ENCODE results near the gene IDH2. TPM values are rescaled to one million over a fixed set of nuclear protein-coding genes. Genes with fewer than 3 reads are reported as not detected.

The IDH2 gene
- total RNA-seq, 5 donors from 2014 or later (not counting 1 experiment from before 2014, with no cell fraction given), result 45.8 to 56.1 (median 49.2) TPM

DNA sequence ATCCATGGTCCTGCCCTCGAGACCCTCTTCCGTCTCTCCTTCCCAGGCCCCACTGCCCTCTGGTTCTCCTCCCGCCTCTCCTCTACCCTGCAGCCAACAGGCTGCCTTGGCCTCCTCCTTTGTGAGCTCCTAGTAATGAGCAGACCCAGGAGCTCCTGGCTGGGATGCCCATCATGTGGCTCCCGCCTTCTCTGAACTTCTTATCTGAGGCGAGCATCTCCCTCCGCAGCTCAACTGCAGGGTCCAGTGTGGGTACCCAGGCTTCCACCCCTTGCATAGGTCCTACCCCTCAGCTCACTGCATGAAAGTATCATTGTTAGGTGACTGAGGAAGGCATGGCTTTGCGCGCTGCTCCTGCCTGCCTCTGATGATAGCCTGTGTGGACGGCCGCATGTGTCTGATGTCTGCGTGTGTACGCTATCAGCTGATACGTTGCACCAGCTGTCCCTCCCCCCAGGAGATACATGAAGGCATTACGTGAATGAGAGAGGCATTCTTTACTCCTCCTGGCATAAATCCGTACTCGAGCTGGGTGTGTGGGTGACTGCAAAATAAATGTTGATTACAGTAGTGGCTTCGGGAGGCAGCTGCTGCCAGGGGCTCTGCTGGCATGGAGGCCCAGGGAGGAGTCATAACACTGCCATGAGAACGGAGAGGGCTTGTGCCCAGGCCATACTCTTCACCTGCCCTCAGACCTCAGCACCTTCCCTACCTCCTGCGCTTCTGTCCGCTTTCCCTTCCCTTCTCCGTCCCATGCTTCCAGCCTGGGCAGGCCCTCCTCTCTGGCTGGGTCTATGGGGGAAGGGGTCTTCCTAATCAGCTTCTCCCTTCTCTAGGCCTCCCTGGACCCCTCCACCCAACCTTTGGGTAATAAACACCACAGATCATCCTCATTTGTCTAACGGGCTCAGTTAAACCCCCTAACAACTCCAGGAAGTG is 52.3 kb downstream of the IDH2 start:
- no peaks in the 10 kb centered on the region for H3K36me3 Mint-ChIP-seq
- Histone ChIP-seq H3K27ac (ENCODE audit: low read length) (no peak overlapping the region), H3K36me3 (ENCODE audit: control insufficient read depth in 2 of 2, extremely low read depth in 1 of 2, insufficient read depth in 1 of 2, low read length in 1 of 2) (no peaks in the 10 kb centered on the region), H3K4me3 (ENCODE audit: control insufficient read depth in 1 of 2, extremely low read depth in 1 of 2, low read length in 1 of 2) (no peak overlapping the region), H3K4me1 (ENCODE audit: control insufficient read depth in 1 of 2, extremely low read depth in 1 of 2, insufficient read depth in 2 of 2, low read length in 2 of 2) (peaks cover 6 to 8% of the 10 kb centered on the region in 2 experiments), H3K27me3 (replicated peaks in 1 of 2; ENCODE audit: control insufficient read depth in 2 of 2, extremely low read depth in 1 of 2, insufficient read depth in 2 of 2, low read length in 1 of 2) (no peaks in the 10 kb centered on the region), H3K9me3 (no peaks in the 10 kb centered on the region)
- peak overlapping the region in 1 of 2 donors; percentile 28 for H3K27ac Mint-ChIP-seq
- ChIA-PET CTCF (no interaction called here), POLR2A (interaction anchor here in 1 of 2 donors (0.5 kb wide), 1 partner anchor 56 kb away, joined by 12 read pairs; no protein-coding TSS in a partner anchor)
- no peak overlapping the region for H3K4me3 Mint-ChIP-seq
- DNase-seq (no peak), ATAC-seq (replicated peaks in 1 of 4) (no peak)
- H3K27me3 Mint-ChIP-seq, result no peaks in the 10 kb centered on the region
- H3K4me1 Mint-ChIP-seq, result peaks cover 19 to 38% (median 20%) of the 10 kb centered on the region in 3 donors
- WGBS (ENCODE audit: insufficient coverage), result 98% methylated on average over 9 of the region's 22 CpGs
- no peaks in the 10 kb centered on the region for H3K9me3 Mint-ChIP-seq

DNA sequence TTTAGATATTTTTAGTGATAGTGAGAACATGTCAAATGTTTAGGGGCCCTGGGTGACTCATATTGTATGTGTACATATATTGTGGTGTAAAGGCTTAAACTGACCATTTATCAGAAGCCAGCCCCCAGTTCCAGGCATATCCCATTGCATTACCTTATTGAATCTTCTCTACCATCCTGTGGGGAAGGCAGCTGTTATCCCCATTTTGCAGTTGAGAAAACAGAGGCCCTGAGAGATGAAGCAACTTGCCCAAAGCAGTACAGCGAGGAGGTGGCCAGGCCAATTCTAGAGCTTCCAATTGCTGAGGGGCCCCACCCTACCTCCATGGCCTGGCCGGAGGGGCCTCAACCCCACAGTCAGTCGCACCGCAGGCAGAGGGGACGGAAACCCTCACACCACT is 53.2 kb downstream of the IDH2 start:
- H3K36me3 ChIP-seq (ENCODE audit: control insufficient read depth in 2 of 2, extremely low read depth in 1 of 2, insufficient read depth in 1 of 2, low read length in 1 of 2), result no peaks in the 10 kb centered on the region
- H3K27ac ChIP-seq (ENCODE audit: low read length), result no peak overlapping the region
- Mint-ChIP-seq H3K27ac (no peak overlapping the region), H3K27me3 (no peaks in the 10 kb centered on the region), H3K4me3 (no peak overlapping the region), H3K36me3 (no peaks in the 10 kb centered on the region), H3K9me3 (no peaks in the 10 kb centered on the region), H3K4me1 (peaks cover 13 to 35% (median 14%) of the 10 kb centered on the region in 3 donors)
- POLR2A ChIA-PET, result no interaction called here
- H3K9me3 ChIP-seq, result no peaks in the 10 kb centered on the region
- ATAC-seq (replicated peaks in 1 of 4) (no peak), DNase-seq (no peak)
- no peaks in the 10 kb centered on the region for H3K27me3 ChIP-seq (replicated peaks in 1 of 2; ENCODE audit: control insufficient read depth in 2 of 2, extremely low read depth in 1 of 2, insufficient read depth in 2 of 2, low read length in 1 of 2)
- 97% methylated on average over 5 of the region's 5 CpGs for WGBS (ENCODE audit: insufficient coverage)
- peaks cover 0 to 8% of the 10 kb centered on the region in 2 experiments for H3K4me1 ChIP-seq (ENCODE audit: control insufficient read depth in 1 of 2, extremely low read depth in 1 of 2, insufficient read depth in 2 of 2, low read length in 2 of 2)
- CTCF ChIA-PET, result interaction anchor here in 1 of 2 donors (0.7 kb wide), 1 partner anchor 34 kb away, joined by 4 read pairs; no protein-coding TSS in a partner anchor
- H3K4me3 ChIP-seq (ENCODE audit: control insufficient read depth in 1 of 2, extremely low read depth in 1 of 2, low read length in 1 of 2), result no peak overlapping the region

DNA sequence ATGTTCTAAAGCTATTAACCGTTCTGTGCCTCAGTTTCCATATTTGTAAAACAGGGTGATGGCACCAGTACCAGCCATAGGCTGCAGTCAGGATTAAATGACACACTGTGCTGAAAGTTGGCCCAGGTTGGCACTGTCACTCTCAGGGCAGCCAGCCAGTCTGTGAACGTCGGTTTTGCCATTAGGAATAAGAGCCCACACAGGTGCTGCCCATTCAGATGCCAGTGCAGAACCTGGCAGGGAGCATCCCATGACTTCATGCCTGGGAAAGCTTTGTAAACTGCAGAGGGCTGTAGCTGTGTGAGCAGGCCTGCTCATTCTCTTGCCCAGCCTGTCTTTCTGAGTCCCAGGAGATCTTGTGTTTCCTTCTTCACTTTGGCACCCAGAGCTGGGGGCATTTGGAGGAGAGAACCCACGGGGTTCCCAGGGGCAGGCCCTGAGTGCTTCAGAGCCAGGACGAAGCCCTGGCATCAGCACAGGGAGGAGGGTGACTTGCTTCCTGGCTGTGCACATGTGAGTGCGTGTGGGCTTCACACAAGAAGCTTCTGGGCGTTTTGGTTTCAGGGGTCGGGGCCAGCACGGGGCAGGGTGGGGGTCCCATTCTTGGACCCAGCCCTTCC is 54.2 kb downstream of the IDH2 start:
- Histone ChIP-seq H3K4me1 (ENCODE audit: control insufficient read depth in 1 of 2, extremely low read depth in 1 of 2, insufficient read depth in 2 of 2, low read length in 2 of 2) (peaks cover 0 to 8% of the 10 kb centered on the region in 2 experiments), H3K9me3 (no peaks in the 10 kb centered on the region), H3K27ac (ENCODE audit: low read length) (no peak overlapping the region), H3K36me3 (ENCODE audit: control insufficient read depth in 2 of 2, extremely low read depth in 1 of 2, insufficient read depth in 1 of 2, low read length in 1 of 2) (no peaks in the 10 kb centered on the region), H3K4me3 (ENCODE audit: control insufficient read depth in 1 of 2, extremely low read depth in 1 of 2, low read length in 1 of 2) (no peak overlapping the region), H3K27me3 (replicated peaks in 1 of 2; ENCODE audit: control insufficient read depth in 2 of 2, extremely low read depth in 1 of 2, insufficient read depth in 2 of 2, low read length in 1 of 2) (no peaks in the 10 kb centered on the region)
- ATAC-seq (replicated peaks in 1 of 4) (no peak), DNase-seq (no peak)
- CTCF ChIA-PET, result no interaction called here
- Mint-ChIP-seq H3K9me3 (no peaks in the 10 kb centered on the region), H3K4me3 (no peak overlapping the region), H3K36me3 (no peaks in the 10 kb centered on the region), H3K4me1 (peaks cover 9 to 33% (median 12%) of the 10 kb centered on the region in 3 donors), H3K27me3 (no peaks in the 10 kb centered on the region), H3K27ac (no peak overlapping the region)
- WGBS (ENCODE audit: insufficient coverage), result 95% methylated on average over 3 of the region's 9 CpGs
- POLR2A ChIA-PET, result interaction anchor here in 1 of 2 donors (0.6 kb wide), 1 partner anchor 59 kb away, joined by 3 read pairs; no protein-coding TSS in a partner anchor

DNA sequence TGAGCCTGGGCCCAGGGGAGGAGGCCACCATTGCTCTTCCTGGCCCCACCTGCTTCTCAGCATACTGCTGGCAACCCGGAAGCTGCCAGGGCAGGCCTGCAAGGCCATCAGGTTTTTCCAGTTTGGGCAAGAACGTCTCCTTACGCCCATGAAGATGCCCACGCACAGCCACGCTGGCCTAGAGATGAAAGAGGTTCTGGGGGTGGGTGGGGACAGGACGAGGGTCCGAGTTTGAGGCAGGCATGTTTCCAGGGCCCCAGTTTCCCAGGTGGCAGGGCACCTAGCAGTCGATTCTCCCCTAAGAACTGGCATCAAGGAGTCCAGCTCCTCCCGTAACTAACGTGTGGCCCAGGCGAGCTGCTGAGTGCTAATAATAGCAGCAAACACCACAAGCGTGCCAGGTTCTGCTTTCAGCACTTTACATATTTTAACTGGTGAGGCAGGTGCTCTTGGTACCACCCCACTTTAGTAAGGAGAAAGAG is 55.3 kb downstream of the IDH2 start:
- H3K36me3 ChIP-seq (ENCODE audit: control insufficient read depth in 2 of 2, extremely low read depth in 1 of 2, insufficient read depth in 1 of 2, low read length in 1 of 2), result no peaks in the 10 kb centered on the region
- H3K27me3 Mint-ChIP-seq, result no peaks in the 10 kb centered on the region
- peaks cover 3% of the 10 kb centered on the region for H3K36me3 Mint-ChIP-seq
- no peak overlapping the region for H3K27ac Mint-ChIP-seq
- no peak overlapping the region for H3K27ac ChIP-seq (ENCODE audit: low read length)
- DNase-seq, result no peak
- H3K4me1 ChIP-seq (ENCODE audit: control insufficient read depth in 1 of 2, extremely low read depth in 1 of 2, insufficient read depth in 2 of 2, low read length in 2 of 2), result peaks cover 0 to 8% of the 10 kb centered on the region in 2 experiments
- WGBS (ENCODE audit: insufficient coverage), result 90% methylated on average over 5 of the region's 12 CpGs
- no peak for ATAC-seq (replicated peaks in 1 of 4)
- POLR2A ChIA-PET, result no interaction called here
- H3K4me3 Mint-ChIP-seq, result no peak overlapping the region
- H3K4me1 Mint-ChIP-seq, result peaks cover 9 to 33% (median 10%) of the 10 kb centered on the region in 3 donors
- CTCF ChIA-PET, result no interaction called here
- no peak overlapping the region for H3K4me3 ChIP-seq (ENCODE audit: control insufficient read depth in 1 of 2, extremely low read depth in 1 of 2, low read length in 1 of 2)
- H3K9me3 ChIP-seq, result no peaks in the 10 kb centered on the region
- no peaks in the 10 kb centered on the region for H3K9me3 Mint-ChIP-seq
- no peaks in the 10 kb centered on the region for H3K27me3 ChIP-seq (replicated peaks in 1 of 2; ENCODE audit: control insufficient read depth in 2 of 2, extremely low read depth in 1 of 2, insufficient read depth in 2 of 2, low read length in 1 of 2)

DNA sequence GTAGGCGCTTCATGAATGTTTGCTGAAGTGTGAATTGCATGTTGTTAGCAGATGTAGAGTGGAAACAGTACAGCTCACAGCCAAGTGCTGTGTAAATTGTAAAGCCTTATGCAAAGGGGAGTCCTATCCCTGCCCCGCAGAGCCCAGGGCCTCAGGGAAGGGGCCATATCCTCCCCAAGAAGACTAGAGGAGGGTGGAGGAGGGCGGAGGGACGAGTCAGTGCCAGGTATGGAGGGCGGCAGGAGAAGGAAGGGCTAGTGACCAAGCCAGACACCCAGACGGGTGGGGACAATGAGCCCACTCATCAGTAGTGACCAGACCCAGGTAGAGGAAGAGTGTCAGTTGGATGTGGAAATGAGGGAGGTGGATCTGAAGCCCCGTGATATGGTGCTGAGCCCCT is 56.0 kb downstream of the IDH2 start:
- WGBS (ENCODE audit: insufficient coverage), result 89% methylated on average over 3 of the region's 7 CpGs
- Mint-ChIP-seq H3K27ac (no peak overlapping the region), H3K36me3 (peaks cover 3% of the 10 kb centered on the region), H3K4me3 (no peak overlapping the region), H3K9me3 (no peaks in the 10 kb centered on the region), H3K4me1 (peaks cover 9 to 33% (median 10%) of the 10 kb centered on the region in 3 donors), H3K27me3 (no peaks in the 10 kb centered on the region)
- ATAC-seq (replicated peaks in 1 of 4) (no peak), DNase-seq (no peak)
- Histone ChIP-seq H3K4me3 (ENCODE audit: control insufficient read depth in 1 of 2, extremely low read depth in 1 of 2, low read length in 1 of 2) (no peak overlapping the region), H3K9me3 (no peaks in the 10 kb centered on the region), H3K27ac (ENCODE audit: low read length) (no peak overlapping the region), H3K36me3 (ENCODE audit: control insufficient read depth in 2 of 2, extremely low read depth in 1 of 2, insufficient read depth in 1 of 2, low read length in 1 of 2) (no peaks in the 10 kb centered on the region), H3K4me1 (ENCODE audit: control insufficient read depth in 1 of 2, extremely low read depth in 1 of 2, insufficient read depth in 2 of 2, low read length in 2 of 2) (peaks cover 0 to 8% of the 10 kb centered on the region in 2 experiments), H3K27me3 (replicated peaks in 1 of 2; ENCODE audit: control insufficient read depth in 2 of 2, extremely low read depth in 1 of 2, insufficient read depth in 2 of 2, low read length in 1 of 2) (no peaks in the 10 kb centered on the region)
- CTCF ChIA-PET, result no interaction called here
- POLR2A ChIA-PET, result interaction anchor here in 1 of 2 donors (1.0 kb wide), 1 partner anchor 31 kb away, joined by 4 read pairs; no protein-coding TSS in a partner anchor

DNA sequence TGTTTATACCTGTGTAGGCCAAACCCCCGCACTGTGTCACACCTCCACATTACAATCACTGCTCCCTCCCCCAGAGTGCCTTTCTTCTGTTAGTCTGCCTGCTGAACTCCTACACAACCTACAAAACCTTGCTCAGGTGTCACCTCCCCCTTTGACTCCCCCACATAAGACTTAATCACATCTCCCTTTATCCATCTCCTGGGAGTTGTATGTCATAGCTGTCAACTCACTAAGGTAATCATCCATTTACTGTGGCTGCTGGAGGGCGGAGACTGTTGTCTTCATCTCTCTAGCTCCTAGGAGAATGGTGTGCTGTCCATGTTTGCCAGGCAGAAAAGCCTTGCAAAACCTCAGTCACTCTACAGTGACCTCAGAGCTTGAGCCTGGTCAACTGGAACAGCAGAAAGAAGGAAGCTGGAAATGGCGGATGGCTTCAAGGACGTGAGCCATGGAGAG is 57.3 kb downstream of the IDH2 start:
- no peak overlapping the region for H3K27ac Mint-ChIP-seq
- POLR2A ChIA-PET, result no interaction called here
- Histone ChIP-seq H3K36me3 (ENCODE audit: control insufficient read depth in 2 of 2, extremely low read depth in 1 of 2, insufficient read depth in 1 of 2, low read length in 1 of 2) (no peaks in the 10 kb centered on the region), H3K27me3 (replicated peaks in 1 of 2; ENCODE audit: control insufficient read depth in 2 of 2, extremely low read depth in 1 of 2, insufficient read depth in 2 of 2, low read length in 1 of 2) (no peaks in the 10 kb centered on the region), H3K9me3 (no peaks in the 10 kb centered on the region), H3K4me3 (ENCODE audit: control insufficient read depth in 1 of 2, extremely low read depth in 1 of 2, low read length in 1 of 2) (no peak overlapping the region), H3K27ac (ENCODE audit: low read length) (no peak overlapping the region), H3K4me1 (ENCODE audit: control insufficient read depth in 1 of 2, extremely low read depth in 1 of 2, insufficient read depth in 2 of 2, low read length in 2 of 2) (peaks cover 0 to 8% of the 10 kb centered on the region in 2 experiments)
- ATAC-seq (replicated peaks in 1 of 4) (no peak), DNase-seq (no peak)
- CTCF ChIA-PET, result interaction anchor here in 1 of 2 donors (0.6 to 0.7 kb wide), 2 partner anchors 9 to 300 kb away, joined by 3 to 4 read pairs; no protein-coding TSS in a partner anchor
- H3K27me3 Mint-ChIP-seq, result no peaks in the 10 kb centered on the region
- no peak overlapping the region for H3K4me3 Mint-ChIP-seq
- H3K9me3 Mint-ChIP-seq, result no peaks in the 10 kb centered on the region
- peaks cover 17 to 35% (median 21%) of the 10 kb centered on the region in 3 donors for H3K4me1 Mint-ChIP-seq
- H3K36me3 Mint-ChIP-seq, result peaks cover 3% of the 10 kb centered on the region
- WGBS (ENCODE audit: insufficient coverage), result 100% methylated on average over 2 of the region's 4 CpGs

All from T-cell (primary cell).